ENCODE measurements around the gene LPP.

DNA sequence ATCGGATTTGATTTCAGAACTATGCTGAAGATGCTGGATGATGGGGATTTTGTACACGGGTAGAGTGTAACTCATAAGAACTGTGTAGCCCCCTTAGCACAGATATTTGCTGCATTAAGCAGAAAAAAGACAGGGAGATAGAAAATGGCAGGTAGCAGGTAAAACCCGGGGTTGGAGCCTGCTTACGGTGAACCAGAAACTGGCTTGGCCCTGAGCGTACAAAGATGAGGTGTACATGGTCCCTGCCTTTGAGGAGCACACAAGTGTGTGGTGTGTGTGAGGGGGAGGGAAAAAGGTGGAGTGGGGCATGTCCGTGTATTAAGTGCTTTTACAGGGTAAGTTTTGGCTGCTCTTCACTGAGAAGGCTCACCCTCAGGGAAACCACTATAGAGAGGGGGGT, 3.5 kb downstream of the LPP start:
- TF ChIP-seq, protein P1, sequence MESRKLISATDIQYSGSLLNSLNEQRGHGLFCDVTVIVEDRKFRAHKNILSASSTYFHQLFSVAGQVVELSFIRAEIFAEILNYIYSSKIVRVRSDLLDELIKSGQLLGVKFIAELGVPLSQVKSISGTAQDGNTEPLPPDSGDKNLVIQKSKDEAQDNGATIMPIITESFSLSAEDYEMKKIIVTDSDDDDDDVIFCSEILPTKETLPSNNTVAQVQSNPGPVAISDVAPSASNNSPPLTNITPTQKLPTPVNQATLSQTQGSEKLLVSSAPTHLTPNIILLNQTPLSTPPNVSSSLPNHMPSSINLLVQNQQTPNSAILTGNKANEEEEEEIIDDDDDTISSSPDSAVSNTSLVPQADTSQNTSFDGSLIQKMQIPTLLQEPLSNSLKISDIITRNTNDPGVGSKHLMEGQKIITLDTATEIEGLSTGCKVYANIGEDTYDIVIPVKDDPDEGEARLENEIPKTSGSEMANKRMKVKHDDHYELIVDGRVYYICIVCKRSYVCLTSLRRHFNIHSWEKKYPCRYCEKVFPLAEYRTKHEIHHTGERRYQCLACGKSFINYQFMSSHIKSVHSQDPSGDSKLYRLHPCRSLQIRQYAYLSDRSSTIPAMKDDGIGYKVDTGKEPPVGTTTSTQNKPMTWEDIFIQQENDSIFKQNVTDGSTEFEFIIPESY (IDR thresholded peaks at IDR 0.05; ENCODE audit: extremely low read depth, insufficient replicate concordance, low read length): no peak
- TF ChIP-seq POLR2AphosphoS5 (IDR thresholded peaks at IDR 0.05; ENCODE audit: low read depth, low read length) (no peak), MAX (IDR thresholded peaks at IDR 0.05) (no peak), EZH2 (IDR thresholded peaks at IDR 0.05) (no peak), POLR2A (IDR thresholded peaks at IDR 0.05; ENCODE audit: borderline replicate concordance, extremely low read depth, insufficient read depth, insufficient read length) (no peak), SIN3A (IDR thresholded peaks at IDR 0.05; ENCODE audit: low read depth) (no peak), RAD21 (IDR thresholded peaks at IDR 0.05; ENCODE audit: low read depth) (no peak), EGR1 (IDR thresholded peaks at IDR 0.05; ENCODE audit: low read depth) (no peak), SP1 (IDR thresholded peaks at IDR 0.05; ENCODE audit: low read depth) (no peak)
- TF ChIP-seq, protein P2, sequence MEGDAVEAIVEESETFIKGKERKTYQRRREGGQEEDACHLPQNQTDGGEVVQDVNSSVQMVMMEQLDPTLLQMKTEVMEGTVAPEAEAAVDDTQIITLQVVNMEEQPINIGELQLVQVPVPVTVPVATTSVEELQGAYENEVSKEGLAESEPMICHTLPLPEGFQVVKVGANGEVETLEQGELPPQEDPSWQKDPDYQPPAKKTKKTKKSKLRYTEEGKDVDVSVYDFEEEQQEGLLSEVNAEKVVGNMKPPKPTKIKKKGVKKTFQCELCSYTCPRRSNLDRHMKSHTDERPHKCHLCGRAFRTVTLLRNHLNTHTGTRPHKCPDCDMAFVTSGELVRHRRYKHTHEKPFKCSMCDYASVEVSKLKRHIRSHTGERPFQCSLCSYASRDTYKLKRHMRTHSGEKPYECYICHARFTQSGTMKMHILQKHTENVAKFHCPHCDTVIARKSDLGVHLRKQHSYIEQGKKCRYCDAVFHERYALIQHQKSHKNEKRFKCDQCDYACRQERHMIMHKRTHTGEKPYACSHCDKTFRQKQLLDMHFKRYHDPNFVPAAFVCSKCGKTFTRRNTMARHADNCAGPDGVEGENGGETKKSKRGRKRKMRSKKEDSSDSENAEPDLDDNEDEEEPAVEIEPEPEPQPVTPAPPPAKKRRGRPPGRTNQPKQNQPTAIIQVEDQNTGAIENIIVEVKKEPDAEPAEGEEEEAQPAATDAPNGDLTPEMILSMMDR (IDR thresholded peaks at IDR 0.05 in 2 of 3, conservative IDR thresholded peaks at IDR 0.05 in 1 of 3; ENCODE audit: borderline replicate concordance in 1 of 3, insufficient read depth in 1 of 3, low read depth in 2 of 3, low read length in 2 of 3): no peak
- TF ChIP-seq, protein P3, sequence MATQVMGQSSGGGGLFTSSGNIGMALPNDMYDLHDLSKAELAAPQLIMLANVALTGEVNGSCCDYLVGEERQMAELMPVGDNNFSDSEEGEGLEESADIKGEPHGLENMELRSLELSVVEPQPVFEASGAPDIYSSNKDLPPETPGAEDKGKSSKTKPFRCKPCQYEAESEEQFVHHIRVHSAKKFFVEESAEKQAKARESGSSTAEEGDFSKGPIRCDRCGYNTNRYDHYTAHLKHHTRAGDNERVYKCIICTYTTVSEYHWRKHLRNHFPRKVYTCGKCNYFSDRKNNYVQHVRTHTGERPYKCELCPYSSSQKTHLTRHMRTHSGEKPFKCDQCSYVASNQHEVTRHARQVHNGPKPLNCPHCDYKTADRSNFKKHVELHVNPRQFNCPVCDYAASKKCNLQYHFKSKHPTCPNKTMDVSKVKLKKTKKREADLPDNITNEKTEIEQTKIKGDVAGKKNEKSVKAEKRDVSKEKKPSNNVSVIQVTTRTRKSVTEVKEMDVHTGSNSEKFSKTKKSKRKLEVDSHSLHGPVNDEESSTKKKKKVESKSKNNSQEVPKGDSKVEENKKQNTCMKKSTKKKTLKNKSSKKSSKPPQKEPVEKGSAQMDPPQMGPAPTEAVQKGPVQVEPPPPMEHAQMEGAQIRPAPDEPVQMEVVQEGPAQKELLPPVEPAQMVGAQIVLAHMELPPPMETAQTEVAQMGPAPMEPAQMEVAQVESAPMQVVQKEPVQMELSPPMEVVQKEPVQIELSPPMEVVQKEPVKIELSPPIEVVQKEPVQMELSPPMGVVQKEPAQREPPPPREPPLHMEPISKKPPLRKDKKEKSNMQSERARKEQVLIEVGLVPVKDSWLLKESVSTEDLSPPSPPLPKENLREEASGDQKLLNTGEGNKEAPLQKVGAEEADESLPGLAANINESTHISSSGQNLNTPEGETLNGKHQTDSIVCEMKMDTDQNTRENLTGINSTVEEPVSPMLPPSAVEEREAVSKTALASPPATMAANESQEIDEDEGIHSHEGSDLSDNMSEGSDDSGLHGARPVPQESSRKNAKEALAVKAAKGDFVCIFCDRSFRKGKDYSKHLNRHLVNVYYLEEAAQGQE (IDR thresholded peaks at IDR 0.05; ENCODE audit: low read depth): no peak
